Measurements from ENCODE around the gene UGT1A7. TPM values are rescaled to one million over a fixed set of nuclear protein-coding genes. Genes with fewer than 3 reads are reported as not detected.

The UGT1A7 gene
- total and polyA plus RNA-seq, 9 of the 15 experiments (the other 6 are each of a cell fraction or from before 2014, with no cell fraction given) = not detected

GRCh38 chr2:233801357-233802131 is 119.8 kb downstream of the UGT1A7 start:
- H3K9me3 ChIP-seq (replicated peaks; ENCODE audit: control insufficient read depth, insufficient read depth, low read depth, low read length) = no peaks in the 10 kb centered on the region
- no peaks in the 10 kb centered on the region for H3K79me2 ChIP-seq (ENCODE audit: control insufficient read depth, insufficient read depth, low read length)
- in situ Hi-C loops (cut with MboI) (no loop called here), intact Hi-C loops (cut with micrococcal nuclease) (no loop called here)
- H3K36me3 ChIP-seq (ENCODE audit: control insufficient read depth, insufficient read depth, low read length) = no peaks in the 10 kb centered on the region
- FAIRE-seq (no peak), DNase-seq (ENCODE audit: extremely low read depth in 1 of 4, low spot score in 3 of 4) (peak in 1 of 4 experiments; percentile 6), ATAC-seq (no peak)
- ChIA-PET POLR2A (no interaction called here), CTCF (ENCODE audit: low intra/inter-chr PET ratio) (no interaction called here)
- H3K27me3 ChIP-seq (ENCODE audit: control insufficient read depth in 2 of 2, insufficient read depth in 2 of 2, low read length in 2 of 2) = peaks cover 0 to 6% of the 10 kb centered on the region in 2 experiments; a peak in 2 of 5 replicates
- H3K4me2 ChIP-seq (ENCODE audit: insufficient read depth, low read length) = no peak overlapping the region
- H4K20me1 ChIP-seq (replicated peaks; ENCODE audit: control insufficient read depth, insufficient read depth, low read length) = no peaks in the 10 kb centered on the region
- H3K9me1 ChIP-seq (ENCODE audit: control insufficient read depth, insufficient read depth, low read length) = no peaks in the 10 kb centered on the region
- BruUV-seq (replicated peaks) = no TSS peak
- H3K4me1 ChIP-seq (replicated peaks in 1 of 2; ENCODE audit: control insufficient read depth in 2 of 2, insufficient read depth in 2 of 2, low read length in 2 of 2) = no peaks in the 10 kb centered on the region; a peak in 1 of 5 replicates
- H2AFZ ChIP-seq (ENCODE audit: low read depth, low read length) = no peak overlapping the region
- no peak overlapping the region for H3K9ac ChIP-seq (ENCODE audit: insufficient read depth in 1 of 2, low read depth in 2 of 2, low read length in 2 of 2)
- 1% methylated on average over 8 of the region's 9 CpGs for WGBS (ENCODE audit: insufficient coverage, low coverage, missing lambda C conversion rate)
- H3K4me3 ChIP-seq = no peak overlapping the region
- no peak for TF ChIP-seq ATF7 (IDR thresholded peaks at IDR 0.05)
- TF ChIP-seq MEF2A (IDR thresholded peaks at IDR 0.05; ENCODE audit: control insufficient read depth, low read depth, low read length) = peak; percentile 64; the same call in 1 of the 2 replicates
- peak; percentile 37; the same call in 1 of the 2 replicates for TF ChIP-seq JUND (IDR thresholded peaks at IDR 0.05; ENCODE audit: borderline replicate concordance, low read depth, low read length)
- TF ChIP-seq JUND (tag; IDR thresholded peaks at IDR 0.05; ENCODE audit: borderline replicate concordance, low read depth, low read length) = no peak
- no peak for TF ChIP-seq LARP7 (IDR thresholded peaks at IDR 0.05)
- TF ChIP-seq, protein P1, sequence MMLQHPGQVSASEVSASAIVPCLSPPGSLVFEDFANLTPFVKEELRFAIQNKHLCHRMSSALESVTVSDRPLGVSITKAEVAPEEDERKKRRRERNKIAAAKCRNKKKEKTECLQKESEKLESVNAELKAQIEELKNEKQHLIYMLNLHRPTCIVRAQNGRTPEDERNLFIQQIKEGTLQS (IDR thresholded peaks at IDR 0.05) = peak; percentile 39; the same call in 1 of the 2 replicates
- TF ChIP-seq, protein P1 (CRISPR knock-in tag; conservative IDR thresholded peaks at IDR 0.05) = no peak
- TF ChIP-seq PURB (CRISPR knock-in tag; IDR thresholded peaks at IDR 0.05; ENCODE audit: low read depth) = no peak
- no peak overlapping the region for H3K27ac ChIP-seq (ENCODE audit: extremely low read depth, low read depth, low read length)
